Activated CD4-positive, alpha-beta T cell treated with anti-CD3 and anti-CD28 coated beads, Interleukin-2, amount 10 ng/mL, durations not matched to agents 7 days and 5 days (primary cell): ENCODE results near the gene GPR176. TPM values are rescaled to one million over a fixed set of nuclear protein-coding genes. Genes with fewer than 3 reads are reported as not detected.

Experiments used
- CTCF ChIA-PET: fragments of 350-600 bp; sonication (Branson Sonifier 250); formaldehyde crosslinking; loops from one replicate; lab custom pipeline; 2021; ENCODE audit warnings: antibody characterized with exemption; lab: Charles Lee
- POLR2A ChIA-PET: fragments of 350-600 bp; sonication (Branson Sonifier 250); formaldehyde crosslinking; loops from one replicate; lab custom pipeline; 2021; ENCODE audit warnings: antibody characterized with exemption; lab: Charles Lee
- DNase-seq: peaks from one replicate; pipeline ENCODE4 v3.0.0-alpha.2; 2020
- H3K27ac Mint-ChIP-seq: one replicate; pipeline ENCODE4 v1.8.0; 2021; ENCODE audit warnings: mild to moderate bottlenecking, moderate library complexity, mixed read lengths
- H3K27me3 Mint-ChIP-seq: one replicate; pipeline ENCODE4 v1.8.0; 2021; ENCODE audit warnings: mixed read lengths
- H3K36me3 Mint-ChIP-seq: one replicate; pipeline ENCODE4 v1.8.0; 2021; ENCODE audit warnings: low read depth, mixed read lengths
- H3K4me1 Mint-ChIP-seq: one replicate; pipeline ENCODE4 v1.8.0; 2021; ENCODE audit warnings: mixed read lengths
- H3K4me3 Mint-ChIP-seq: one replicate; pipeline ENCODE4 v1.8.0; 2021; ENCODE audit warnings: mild to moderate bottlenecking, moderate library complexity, mixed read lengths
- H3K9me3 Mint-ChIP-seq: one replicate; pipeline ENCODE4 v1.8.0; 2021; ENCODE audit warnings: mixed read lengths
- total RNA-seq, 2 experiments: library from RNA; stranded (reverse); gene quantifications; one replicate each; pipeline ENCODE4 v1.2.3, GENCODE V29; 2021

GPR176 gene
- total RNA-seq, 2 experiments from 2014 or later: not detected

- DNase-seq: peak; percentile 97
- peaks cover 4% of the 10 kb centered on the region for H3K36me3 Mint-ChIP-seq
- H3K27me3 Mint-ChIP-seq: peaks cover 7% of the 10 kb centered on the region
- POLR2A ChIA-PET: no interaction called here
- H3K27ac Mint-ChIP-seq: peak within 1 kb of the TSS; percentile 85
- peaks cover 4% of the 10 kb centered on the region for H3K9me3 Mint-ChIP-seq
- H3K4me1 Mint-ChIP-seq: peaks cover 47% of the 10 kb centered on the region
- CTCF ChIA-PET: interaction anchor here (1.0 to 2.0 kb wide), 7 partner anchors 21 to 492 kb away, joined by 3 to 6 read pairs (median 4); no protein-coding TSS in a partner anchor
- H3K4me3 Mint-ChIP-seq: peak within 1 kb of the TSS; percentile 94
Measured at GRCh38 chr15:39782441-39783138, 137.5 kb downstream of the GPR176 start, which contains the start of gene FSIP1. FSIP1 (minus strand) TSS chr15:39782841; CDS start chr15:39776524, 6,317 bp downstream.

DNA sequence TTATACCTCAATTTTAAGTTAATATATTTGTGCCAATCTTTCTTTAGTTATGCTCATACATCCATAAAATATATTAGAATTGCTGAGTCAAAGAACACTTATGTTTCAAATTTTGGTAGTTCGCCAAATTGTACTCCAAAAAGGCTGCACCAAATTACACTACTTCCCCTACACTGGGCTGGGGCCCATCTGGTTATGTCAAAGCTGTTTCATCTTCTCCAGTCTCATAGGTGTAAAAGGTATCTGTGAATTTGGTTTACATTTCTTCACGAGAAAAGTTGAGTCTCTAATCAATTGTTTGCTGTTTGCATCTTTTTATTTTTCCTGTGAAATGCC lies 138.1 kb downstream of the GPR176 start:
- Mint-ChIP-seq H3K36me3 (peaks cover 6% of the 10 kb centered on the region), H3K9me3 (peaks cover 4% of the 10 kb centered on the region), H3K4me3 (peak overlapping the region; percentile 94), H3K27ac (peak overlapping the region; percentile 85), H3K27me3 (peaks cover 12% of the 10 kb centered on the region), H3K4me1 (peaks cover 51% of the 10 kb centered on the region)
- ChIA-PET CTCF (interaction anchor here (1.0 to 2.0 kb wide), 4 partner anchors 21 to 493 kb away, joined by 3 to 6 read pairs (median 4); no protein-coding TSS in a partner anchor), POLR2A (no interaction called here)
- DNase-seq: no peak

- Mint-ChIP-seq H3K27me3 (peaks cover 12% of the 10 kb centered on the region), H3K4me1 (peaks cover 49% of the 10 kb centered on the region)
- CTCF ChIA-PET: no interaction called here
Measured at GRCh38 chr15:39781147-39781966, 138.7 kb downstream of the GPR176 start.

GRCh38 chr15:39778021-39778420 lies 142.0 kb downstream of the GPR176 start:
- Mint-ChIP-seq H3K4me3 (no peak overlapping the region), H3K4me1 (peaks cover 44% of the 10 kb centered on the region), H3K9me3 (peaks cover 4% of the 10 kb centered on the region), H3K27me3 (peaks cover 12% of the 10 kb centered on the region), H3K36me3 (peaks cover 11% of the 10 kb centered on the region), H3K27ac (no peak overlapping the region)
- POLR2A ChIA-PET: no interaction called here
- CTCF ChIA-PET: interaction anchor here (2.0 kb wide), 1 partner anchor 9 kb away, joined by 4 read pairs; no protein-coding TSS in a partner anchor
- DNase-seq: no peak

More at GRCh38 chr15:39781147-39781966, 138.7 kb downstream of the GPR176 start:
- Mint-ChIP-seq H3K4me3 (peak overlapping the region; percentile 94), H3K9me3 (peaks cover 4% of the 10 kb centered on the region), H3K27ac (peak overlapping the region; percentile 54), H3K36me3 (peaks cover 6% of the 10 kb centered on the region)
- no peak for DNase-seq
- POLR2A ChIA-PET: no interaction called here

DNA sequence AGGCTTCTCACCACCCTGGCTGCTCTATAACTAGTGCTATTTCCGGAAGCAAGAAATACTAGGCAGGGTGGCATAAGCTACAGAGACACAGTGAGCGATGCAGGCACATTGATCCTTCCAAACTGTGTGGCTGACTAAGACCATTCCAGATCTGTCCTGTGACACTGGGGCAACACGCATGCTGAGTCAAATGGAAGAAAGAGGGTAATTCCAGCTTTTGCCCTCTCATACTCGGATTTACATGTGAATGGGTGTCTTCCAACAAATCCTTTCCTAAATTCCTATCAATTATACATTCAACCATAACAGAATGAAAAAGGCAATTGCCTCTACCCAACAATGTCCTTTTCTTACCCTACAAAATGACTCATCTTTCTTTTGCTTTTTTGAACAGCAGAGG lies 142.6 kb downstream of the GPR176 start:
- Mint-ChIP-seq H3K36me3 (peaks cover 11% of the 10 kb centered on the region), H3K4me3 (no peak overlapping the region), H3K9me3 (peaks cover 4% of the 10 kb centered on the region), H3K4me1 (peaks cover 44% of the 10 kb centered on the region), H3K27ac (no peak overlapping the region), H3K27me3 (peaks cover 12% of the 10 kb centered on the region)
- CTCF ChIA-PET: interaction anchor here (2.0 kb wide), 1 partner anchor 9 kb away, joined by 4 read pairs; no protein-coding TSS in a partner anchor
- DNase-seq: no peak
- POLR2A ChIA-PET: no interaction called here

DNA sequence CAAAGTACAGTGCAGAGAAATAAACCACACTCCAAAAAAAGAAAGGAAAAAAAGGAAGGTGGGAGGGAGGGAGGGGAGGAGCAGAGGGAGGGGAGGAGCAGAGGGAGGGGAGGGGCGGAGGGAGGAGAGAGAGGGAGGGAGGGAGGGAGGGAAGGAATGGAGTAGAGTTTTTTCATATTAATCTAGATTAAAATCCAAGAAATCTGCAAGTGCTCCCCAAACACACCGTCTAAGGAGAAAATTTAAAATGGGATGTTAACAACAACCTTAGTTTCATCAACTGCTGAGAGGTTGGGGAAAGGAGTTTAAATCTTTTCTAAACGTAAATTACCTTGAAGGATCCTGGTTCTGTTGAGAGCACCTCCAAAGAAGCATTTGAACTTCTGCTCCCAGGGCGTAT lies 144.0 kb downstream of the GPR176 start:
- Mint-ChIP-seq H3K27me3 (peaks cover 12% of the 10 kb centered on the region), H3K36me3 (peaks cover 11% of the 10 kb centered on the region), H3K4me1 (peaks cover 38% of the 10 kb centered on the region), H3K4me3 (no peak overlapping the region), H3K9me3 (no peaks in the 10 kb centered on the region), H3K27ac (no peak overlapping the region)
- POLR2A ChIA-PET: no interaction called here
- no peak for DNase-seq
- CTCF ChIA-PET: no interaction called here

DNA sequence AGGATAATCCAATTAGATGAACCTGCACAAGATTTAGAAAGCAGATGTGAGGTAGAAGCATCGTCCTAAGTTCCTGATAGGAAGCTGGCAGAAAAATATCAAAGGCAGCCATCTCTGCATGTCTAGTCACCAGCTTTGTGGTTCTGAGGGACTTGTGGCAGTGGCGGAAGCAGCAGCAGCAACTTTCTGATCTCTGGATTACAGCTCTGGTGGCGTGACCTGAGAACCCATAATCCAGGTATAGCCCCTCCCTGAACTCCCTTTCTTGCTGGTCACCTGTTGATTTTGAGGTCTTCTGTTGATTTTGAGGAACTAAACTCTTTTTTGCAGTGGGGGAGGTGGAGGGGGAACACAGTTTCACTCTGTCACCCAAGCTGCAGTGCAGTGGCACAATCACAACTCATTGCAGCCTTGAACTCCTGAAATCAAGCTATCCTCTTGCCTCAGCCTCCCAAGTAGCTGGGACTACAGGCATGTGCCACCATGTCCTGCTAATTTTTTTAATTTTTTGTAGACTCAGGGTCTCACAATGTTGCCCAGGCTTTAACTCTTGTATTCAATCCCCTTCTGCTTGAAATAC lies 145.3 kb downstream of the GPR176 start:
- CTCF ChIA-PET: interaction anchor here (0.7 to 1.1 kb wide), 3 partner anchors 10 to 133 kb away, joined by 3 to 6 read pairs (median 3); no protein-coding TSS in a partner anchor
- Mint-ChIP-seq H3K27me3 (peaks cover 12% of the 10 kb centered on the region), H3K4me3 (peak overlapping the region; percentile 36)

GRCh38 chr15:39770748-39771689 lies 149.0 kb downstream of the GPR176 start:
- H3K27ac Mint-ChIP-seq: peak overlapping the region; percentile 20
- no peaks in the 10 kb centered on the region for H3K9me3 Mint-ChIP-seq
- ChIA-PET POLR2A (no interaction called here), CTCF (no interaction called here)
- no peak overlapping the region for H3K4me3 Mint-ChIP-seq
- H3K36me3 Mint-ChIP-seq: peaks cover 5% of the 10 kb centered on the region
- peaks cover 28% of the 10 kb centered on the region for H3K4me1 Mint-ChIP-seq
- DNase-seq: no peak
- H3K27me3 Mint-ChIP-seq: peaks cover 3% of the 10 kb centered on the region

More for the DNA sequence above, 145.3 kb downstream of the GPR176 start:
- Mint-ChIP-seq H3K27ac (peak overlapping the region; percentile 88), H3K9me3 (no peaks in the 10 kb centered on the region), H3K4me1 (peaks cover 34% of the 10 kb centered on the region), H3K36me3 (peaks cover 7% of the 10 kb centered on the region)
- peak; percentile 78 for DNase-seq
- POLR2A ChIA-PET: no interaction called here

- Mint-ChIP-seq H3K4me1 (peaks cover 5% of the 10 kb centered on the region), H3K9me3 (no peaks in the 10 kb centered on the region), H3K27me3 (peaks cover 7% of the 10 kb centered on the region), H3K4me3 (no peak overlapping the region), H3K27ac (no peak overlapping the region), H3K36me3 (no peaks in the 10 kb centered on the region)
- POLR2A ChIA-PET: no interaction called here
- DNase-seq: no peak
- CTCF ChIA-PET: interaction anchor here (0.9 to 1.6 kb wide), 3 partner anchors 10 to 12 kb away, joined by 3 to 4 read pairs (median 3); no protein-coding TSS in a partner anchor
Measured at GRCh38 chr15:39767921-39768320, 152.1 kb downstream of the GPR176 start.

DNA sequence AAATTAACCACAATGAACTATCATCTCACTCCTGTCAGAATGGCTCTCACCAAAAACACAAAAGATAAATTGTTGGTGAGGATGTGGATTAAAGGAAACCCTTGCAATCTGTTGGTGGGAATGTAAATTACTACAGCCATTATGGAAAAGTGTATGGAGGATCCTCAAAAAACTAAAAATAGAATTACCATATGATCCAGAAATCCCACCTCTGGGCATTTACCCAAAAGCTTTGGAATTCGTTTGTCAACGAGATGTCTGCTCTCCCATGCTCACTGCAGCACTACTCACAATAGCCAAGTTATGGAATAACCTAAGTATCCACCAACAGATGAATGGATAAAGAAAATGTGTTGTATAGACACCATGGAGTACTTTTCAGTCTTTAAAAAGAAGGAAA lies 159.1 kb downstream of the GPR176 start:
- DNase-seq: no peak
- H3K9me3 Mint-ChIP-seq: no peaks in the 10 kb centered on the region
- peaks cover 28% of the 10 kb centered on the region for H3K27me3 Mint-ChIP-seq
- H3K27ac Mint-ChIP-seq: no peak overlapping the region
- H3K36me3 Mint-ChIP-seq: no peaks in the 10 kb centered on the region
- ChIA-PET CTCF (interaction anchor here (0.6 to 1.6 kb wide), 3 partner anchors 22 to 181 kb away, joined by 3 to 4 read pairs (median 4); partner anchors contain the start of gene FSIP1), POLR2A (no interaction called here)
- H3K4me3 Mint-ChIP-seq: no peak overlapping the region
- H3K4me1 Mint-ChIP-seq: no peaks in the 10 kb centered on the region

GRCh38 chr15:39756806-39757522 lies 163.1 kb downstream of the GPR176 start:
- POLR2A ChIA-PET: no interaction called here
- peak; percentile 48 for DNase-seq
- H3K4me1 Mint-ChIP-seq: no peaks in the 10 kb centered on the region
- H3K27ac Mint-ChIP-seq: no peak overlapping the region
- no peak overlapping the region for H3K4me3 Mint-ChIP-seq
- H3K27me3 Mint-ChIP-seq: peaks cover 46% of the 10 kb centered on the region
- no peaks in the 10 kb centered on the region for H3K9me3 Mint-ChIP-seq
- CTCF ChIA-PET: interaction anchor here (0.6 to 2.3 kb wide), 12 partner anchors 12 to 263 kb away, joined by 3 to 12 read pairs (median 4); partner anchors contain the start of gene FSIP1
- no peaks in the 10 kb centered on the region for H3K36me3 Mint-ChIP-seq
